GM23248 (cell line): ENCODE data around the gene ANKFN1.

Experiments used
- EZH2 ChIP-seq: fragments of 200-600 bp; sonication (generic); IDR thresholded peaks from 2 replicates; pipeline ENCODE4 v1.6.1; 2018; ENCODE audit warnings: antibody characterized with exemption, mild to moderate bottlenecking; ENCODE audit not compliant: insufficient read depth, poor library complexity, severe bottlenecking
- EZH2phosphoT487 ChIP-seq: fragments of 200-600 bp; sonication (generic); IDR thresholded peaks from 2 replicates; pipeline ENCODE4 v1.6.1; 2018; ENCODE audit warnings: antibody characterized with exemption, moderate library complexity, mild to moderate bottlenecking, low read depth; ENCODE audit not compliant: insufficient read depth

GRCh38 chr17:56119936-56120335 is 33.3 kb upstream of the ANKFN1 start:
- TF ChIP-seq EZH2 (no peak), EZH2phosphoT487 (no peak)
